Pulmonary artery endothelial cell (primary cell): Measurements from ENCODE around the gene WEE2. TPM values are rescaled to one million over a fixed set of nuclear protein-coding genes. Genes with fewer than 3 reads are reported as not detected.
"Not testable (repeated sequence)": the region's sequence is repeated elsewhere in the genome, so short reads cannot be mapped to it uniquely, and the experiment has no call there.

Source experiments
- DNase-seq: peaks from one replicate; pipeline ENCODE4 v3.0.0-alpha.2; 2011; ENCODE audit warnings: low read depth, low spot score
- total RNA-seq: library from RNA; depleted of rRNA; stranded (reverse); fragments of >200 nt; gene quantifications from 2 replicates; pipeline ENCODE4 v1.2.3, GENCODE V29; 2014

WEE2 gene
- total RNA-seq, 1 donor from 2014 or later = not detected

- not testable (repeated sequence) for DNase-seq
Observed at GRCh38 chr7:141689072-141689825, 18.9 kb upstream of the WEE2 start.

DNA sequence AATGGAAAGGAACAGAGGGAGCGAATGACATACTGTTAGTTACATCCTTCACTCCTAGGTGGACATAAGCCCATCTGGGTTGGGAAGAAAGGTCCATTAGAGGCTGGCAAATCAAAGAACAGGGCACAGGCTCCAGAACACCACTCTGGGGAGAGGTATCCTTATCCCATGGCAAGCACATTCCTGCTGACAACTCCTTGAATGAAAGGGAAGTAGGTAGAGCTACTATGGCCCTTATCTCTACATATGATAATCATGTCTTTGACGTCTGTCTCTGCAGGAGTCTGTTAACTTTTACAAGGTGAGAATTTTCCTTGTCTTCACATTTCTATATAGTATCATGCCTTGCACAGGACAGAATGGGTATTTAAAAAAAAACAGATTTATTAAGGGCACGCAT is 16.6 kb upstream of the WEE2 start:
- no peak for DNase-seq

DNA sequence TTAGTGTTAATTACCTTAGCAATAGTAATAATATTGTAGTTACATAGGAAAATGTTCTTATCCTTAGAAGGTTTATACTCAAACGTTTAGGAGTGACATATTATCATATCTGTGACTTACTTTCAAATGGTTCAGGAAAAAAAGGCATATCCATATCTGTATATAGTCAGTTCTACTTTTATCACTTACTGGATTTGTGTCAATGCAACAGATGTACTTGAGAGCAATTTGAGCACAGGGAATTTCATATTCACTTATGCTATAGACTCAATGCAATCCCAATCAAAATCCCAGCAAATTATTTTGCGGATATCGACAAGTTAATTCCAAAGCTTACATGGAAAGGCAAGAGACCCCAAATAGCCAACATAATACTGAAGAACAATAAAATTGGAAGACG is 16.2 kb upstream of the WEE2 start:
- DNase-seq = no peak

DNA sequence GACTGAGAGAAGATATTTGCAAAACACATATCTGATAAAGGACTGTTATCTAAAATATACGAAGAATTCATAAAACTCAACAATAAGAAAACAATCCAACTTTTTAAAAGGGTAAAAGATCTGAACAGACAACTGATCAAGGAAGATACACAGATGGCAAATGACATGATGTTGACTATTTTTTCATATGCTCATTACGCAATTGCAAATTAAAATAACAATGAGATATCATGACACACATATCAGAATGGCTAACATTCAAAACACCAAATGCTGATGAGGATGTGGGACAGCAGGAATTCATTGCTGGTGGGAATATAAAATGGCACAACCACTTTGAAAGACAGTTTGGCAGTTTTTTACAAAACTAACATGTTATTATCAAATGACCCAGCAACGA is 15.1 kb upstream of the WEE2 start:
- no peak for DNase-seq

DNA sequence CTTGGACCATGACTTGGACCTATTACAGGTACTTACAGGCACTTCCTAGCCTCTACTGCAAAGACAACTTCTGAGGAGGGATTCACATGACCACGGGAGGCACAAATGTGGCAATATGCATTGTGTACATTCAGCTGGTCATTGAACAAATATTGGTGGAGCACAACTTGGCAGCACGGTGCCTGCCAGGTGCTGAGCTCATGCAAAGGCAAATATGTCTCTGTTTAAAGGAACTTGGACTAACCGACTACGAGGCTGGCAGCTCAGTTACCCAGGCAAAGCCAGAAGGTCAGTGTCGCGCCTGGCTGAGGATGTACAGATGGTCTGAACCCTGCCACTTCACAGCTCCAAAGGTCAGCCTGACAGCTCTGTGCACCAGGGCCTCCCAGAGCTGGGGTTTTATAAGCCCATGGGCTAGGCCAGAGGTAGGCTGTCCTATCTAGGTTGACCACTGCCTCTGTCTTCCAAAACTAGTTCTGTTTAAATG is 12.3 kb upstream of the WEE2 start:
- DNase-seq = no peak

DNA sequence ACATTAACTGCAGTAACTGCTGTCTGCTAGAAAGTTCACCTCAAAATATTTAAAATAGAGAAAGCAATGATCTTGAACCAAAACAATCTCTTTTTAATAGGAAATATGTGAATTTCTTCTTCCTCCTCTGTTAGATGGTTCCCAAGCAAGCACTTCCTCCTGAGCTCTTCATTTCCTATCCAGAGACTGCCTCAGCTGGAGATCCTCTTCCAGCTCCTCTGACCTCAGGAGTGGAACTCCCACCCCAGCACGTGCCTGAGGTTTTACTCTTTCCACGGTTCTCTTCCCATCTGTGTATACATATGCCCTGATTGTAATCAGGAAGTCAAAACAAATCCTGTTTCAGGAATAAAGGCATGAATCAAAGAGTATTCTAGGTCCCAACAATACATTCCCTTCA is 11.8 kb upstream of the WEE2 start:
- DNase-seq = no peak

DNA sequence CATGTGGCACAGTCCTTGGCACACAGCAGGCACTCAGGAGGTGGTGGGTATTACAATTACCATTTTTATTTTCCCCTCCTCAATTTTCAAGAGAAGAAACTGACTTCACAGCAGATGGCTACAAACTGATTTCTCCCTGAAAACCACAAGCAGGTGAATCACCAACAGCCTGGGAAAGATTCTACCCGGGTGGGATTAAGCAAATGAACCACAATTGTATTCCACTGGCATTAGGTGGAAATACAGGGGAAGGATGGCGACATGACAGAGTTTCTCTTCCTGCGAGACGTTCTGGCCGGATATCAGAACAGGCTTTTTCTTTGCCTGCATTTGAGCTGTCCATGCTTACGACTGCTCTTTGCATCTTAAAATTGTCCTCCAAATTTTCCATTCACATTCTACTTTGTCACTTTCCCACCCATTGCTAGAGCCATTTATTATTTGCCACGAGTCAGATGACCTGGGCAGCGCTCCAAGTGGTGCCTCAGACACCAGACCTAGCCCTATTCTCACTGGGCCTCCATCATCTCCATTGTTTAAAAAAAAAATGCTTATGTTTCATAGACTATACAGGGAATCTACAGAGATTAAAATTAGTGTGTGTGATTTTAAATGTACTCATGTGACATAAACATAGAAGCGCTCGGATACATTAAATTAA is 10.8 kb upstream of the WEE2 start:
- no peak for DNase-seq

DNA sequence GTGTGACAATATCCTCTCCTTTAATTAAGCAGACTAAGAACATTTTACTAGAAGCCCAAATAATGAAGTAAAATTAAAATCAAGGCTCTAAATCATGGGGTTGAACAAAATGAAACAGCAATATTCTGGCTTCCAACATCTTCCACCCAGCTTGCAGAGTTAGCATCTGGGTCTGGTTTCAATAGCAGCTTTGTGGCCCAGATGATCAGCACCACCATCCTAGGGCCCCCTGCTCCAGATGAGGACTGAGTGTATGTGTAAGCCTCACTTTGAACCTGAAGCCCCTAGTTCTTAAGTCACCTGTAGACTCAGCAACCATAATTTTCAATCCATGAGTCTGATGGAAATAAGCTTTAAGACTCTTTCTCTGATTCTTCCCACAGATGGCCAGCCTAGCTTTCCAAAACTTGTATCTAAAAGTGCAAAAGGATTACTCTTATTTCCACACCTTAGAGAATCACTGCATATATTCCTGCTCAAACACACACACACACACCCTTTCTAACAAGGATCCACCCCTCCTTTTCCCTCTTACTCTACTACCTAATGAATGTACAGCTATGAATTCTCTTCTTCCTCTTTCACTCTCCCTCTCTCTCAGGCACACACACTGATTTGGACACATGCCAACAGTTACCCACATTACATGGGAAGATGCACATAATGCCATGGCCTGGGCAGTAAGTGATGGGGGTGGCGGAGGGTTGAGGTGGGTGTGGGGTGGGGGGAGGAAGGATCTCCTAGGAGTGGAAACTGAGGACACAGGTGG is 9.7 kb upstream of the WEE2 start:
- DNase-seq = no peak

DNA sequence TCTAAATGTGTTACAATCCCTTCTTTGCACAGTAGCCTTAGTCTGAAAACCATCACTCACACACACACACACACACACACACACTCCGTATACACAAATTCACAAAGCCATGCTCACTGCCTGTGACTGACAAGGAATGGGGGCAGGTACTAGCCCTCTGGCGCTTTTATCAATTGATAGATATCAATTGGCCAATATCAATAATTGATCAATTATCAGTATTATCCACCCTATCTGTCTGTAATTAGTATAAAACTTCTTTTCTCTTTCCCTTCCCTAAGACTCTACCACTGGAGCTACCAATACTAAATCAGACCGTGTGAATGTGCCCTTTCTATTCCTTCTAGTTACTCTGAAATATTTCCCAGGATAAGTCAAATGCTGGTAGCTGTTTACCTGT is 8.3 kb upstream of the WEE2 start:
- no peak for DNase-seq

- no peak for DNase-seq
Observed at GRCh38 chr7:141700296-141700847, 7.8 kb upstream of the WEE2 start.

DNA sequence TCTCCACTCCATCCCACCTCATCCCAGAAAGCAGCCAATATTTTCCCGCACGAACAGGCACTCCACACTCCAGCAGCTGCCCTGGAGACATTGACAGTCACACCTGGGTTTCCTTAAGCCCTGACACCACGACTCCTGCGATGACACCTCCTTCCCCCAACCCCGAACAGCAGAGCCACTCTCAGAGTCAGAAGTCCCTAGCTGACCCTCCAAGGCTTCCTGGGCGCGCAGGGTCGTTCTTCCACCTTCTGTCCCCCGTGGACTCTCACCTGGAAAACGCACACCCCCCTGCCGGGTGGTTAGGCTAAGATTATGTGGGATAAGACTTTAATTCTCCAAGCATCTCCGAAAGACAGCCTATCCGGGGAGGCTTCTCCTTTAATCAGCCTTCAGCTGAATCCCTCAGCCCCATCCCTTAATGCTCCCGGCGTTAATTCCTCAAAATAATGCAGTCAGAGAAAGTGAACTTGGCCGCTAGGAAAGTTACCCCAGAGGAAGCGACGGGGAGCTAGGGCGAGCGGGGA is 7.2 kb upstream of the WEE2 start:
- DNase-seq = no peak

GRCh38 chr7:141701489-141702046 is 6.6 kb upstream of the WEE2 start:
- DNase-seq = no peak

GRCh38 chr7:141702047-141702567 is 6.0 kb upstream of the WEE2 start, which contains the start of gene DENND11:
Gene DENND11 (minus strand): TSS chr7:141702166. CDS start chr7:141702153, 13 bp downstream.
- DNase-seq = no peak

GRCh38 chr7:141702892-141703291 is 5.3 kb upstream of the WEE2 start:
- DNase-seq = no peak

DNA sequence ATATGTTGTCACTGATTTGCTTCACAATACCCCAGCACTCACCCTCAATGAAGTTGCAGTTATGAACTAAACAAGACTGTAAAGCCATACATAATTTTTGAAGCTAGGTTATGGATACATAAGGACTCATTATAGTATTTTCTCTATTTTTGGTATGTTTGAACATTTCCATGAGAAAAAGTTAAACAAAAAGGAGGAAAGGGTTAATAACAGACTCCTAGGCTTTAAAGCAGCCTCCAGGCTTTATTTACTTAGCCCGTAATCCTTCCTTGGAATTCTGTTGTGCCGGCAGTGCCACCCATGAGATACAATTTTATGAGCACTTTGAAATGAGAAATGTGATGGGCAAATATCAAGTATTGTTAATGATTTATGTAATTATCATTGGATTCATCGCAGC is 4.0 kb upstream of the WEE2 start:
- DNase-seq = no peak

- DNase-seq = no peak
Observed at GRCh38 chr7:141704741-141705140, 3.4 kb upstream of the WEE2 start.

- no peak for DNase-seq
Observed at GRCh38 chr7:141706239-141707064, 1.7 kb upstream of the WEE2 start.

- no peak for DNase-seq
Observed at GRCh38 chr7:141709318-141709717, 1.2 kb downstream of the WEE2 start.

GRCh38 chr7:141709749-141710148 is 1.6 kb downstream of the WEE2 start:
- DNase-seq = no peak

GRCh38 chr7:141710301-141710700 is 2.1 kb downstream of the WEE2 start:
- no peak for DNase-seq
